HG03060 (cell line): Measurements from ENCODE around the gene NME3.

Source experiments
- ATAC-seq: cut with Tn5 transposase; IDR thresholded peaks from one replicate; pipeline ENCODE4 v1.9.1; 2021; ENCODE audit warnings: low read depth, moderate number of reproducible peaks; ENCODE audit not compliant: unreplicated experiment

The NME3 gene

GRCh38 chr16:1731603-1732002 lies 39.7 kb downstream of the NME3 start:
- ATAC-seq = no peak

DNA sequence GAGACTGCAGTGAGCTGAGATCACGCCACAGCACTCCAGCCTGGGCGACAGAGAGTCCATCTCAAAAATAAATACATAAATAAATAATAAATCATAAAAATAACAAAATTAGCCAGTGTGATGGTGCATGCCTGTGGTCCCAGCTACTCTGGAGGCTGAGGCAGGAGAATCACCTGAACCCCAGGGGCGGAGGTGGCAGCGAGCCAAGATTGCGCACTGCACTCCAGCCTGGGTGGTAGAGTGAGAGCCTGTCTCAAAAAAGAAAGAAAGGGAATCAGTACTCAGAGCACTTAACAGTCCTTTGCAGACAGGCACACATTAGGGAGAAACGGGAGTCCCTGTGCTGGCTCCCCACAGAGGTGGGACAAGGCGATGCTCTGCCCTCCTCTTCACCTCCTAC lies 40.3 kb downstream of the NME3 start:
- no peak for ATAC-seq

DNA sequence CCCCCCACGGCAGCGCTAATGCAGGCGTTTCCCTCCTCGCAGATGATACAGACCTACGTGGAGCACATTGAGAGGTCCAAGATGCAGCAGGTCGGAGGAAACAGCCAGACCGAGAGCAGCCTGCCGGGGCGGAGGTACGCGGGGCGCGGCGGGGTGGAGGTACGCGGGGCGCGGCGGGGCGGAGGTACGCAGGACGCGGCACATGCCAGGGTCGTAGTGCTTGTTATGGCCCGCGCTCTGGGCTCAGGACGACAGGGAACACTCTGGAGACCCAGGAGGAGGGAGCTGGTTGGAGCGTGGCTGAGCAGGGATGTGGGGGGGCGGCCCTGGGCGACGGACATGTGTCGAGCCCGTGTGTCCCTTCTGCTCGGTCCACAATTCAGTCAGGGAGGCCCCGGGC lies 41.9 kb downstream of the NME3 start:
- no peak for ATAC-seq

DNA sequence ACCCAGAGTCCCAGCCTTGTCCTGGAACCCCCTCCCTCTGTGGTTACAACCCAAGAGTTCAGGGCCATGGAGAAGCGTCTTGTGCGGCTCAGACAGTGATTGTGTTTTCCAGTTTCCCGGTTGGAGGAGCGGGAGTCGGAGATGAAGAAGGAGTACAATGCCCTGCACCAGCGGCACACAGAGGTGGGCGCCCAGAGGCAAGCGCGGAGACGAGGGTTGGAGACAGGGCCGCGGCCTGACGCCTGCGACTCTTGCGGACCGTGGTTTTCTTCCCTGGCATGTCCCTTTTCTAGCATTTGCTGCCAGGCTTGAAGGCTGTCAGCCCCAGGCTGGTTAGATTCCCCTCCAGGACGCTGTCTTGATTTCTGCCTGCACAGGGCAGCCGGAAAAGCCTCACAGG lies 42.3 kb downstream of the NME3 start:
- ATAC-seq = no peak

DNA sequence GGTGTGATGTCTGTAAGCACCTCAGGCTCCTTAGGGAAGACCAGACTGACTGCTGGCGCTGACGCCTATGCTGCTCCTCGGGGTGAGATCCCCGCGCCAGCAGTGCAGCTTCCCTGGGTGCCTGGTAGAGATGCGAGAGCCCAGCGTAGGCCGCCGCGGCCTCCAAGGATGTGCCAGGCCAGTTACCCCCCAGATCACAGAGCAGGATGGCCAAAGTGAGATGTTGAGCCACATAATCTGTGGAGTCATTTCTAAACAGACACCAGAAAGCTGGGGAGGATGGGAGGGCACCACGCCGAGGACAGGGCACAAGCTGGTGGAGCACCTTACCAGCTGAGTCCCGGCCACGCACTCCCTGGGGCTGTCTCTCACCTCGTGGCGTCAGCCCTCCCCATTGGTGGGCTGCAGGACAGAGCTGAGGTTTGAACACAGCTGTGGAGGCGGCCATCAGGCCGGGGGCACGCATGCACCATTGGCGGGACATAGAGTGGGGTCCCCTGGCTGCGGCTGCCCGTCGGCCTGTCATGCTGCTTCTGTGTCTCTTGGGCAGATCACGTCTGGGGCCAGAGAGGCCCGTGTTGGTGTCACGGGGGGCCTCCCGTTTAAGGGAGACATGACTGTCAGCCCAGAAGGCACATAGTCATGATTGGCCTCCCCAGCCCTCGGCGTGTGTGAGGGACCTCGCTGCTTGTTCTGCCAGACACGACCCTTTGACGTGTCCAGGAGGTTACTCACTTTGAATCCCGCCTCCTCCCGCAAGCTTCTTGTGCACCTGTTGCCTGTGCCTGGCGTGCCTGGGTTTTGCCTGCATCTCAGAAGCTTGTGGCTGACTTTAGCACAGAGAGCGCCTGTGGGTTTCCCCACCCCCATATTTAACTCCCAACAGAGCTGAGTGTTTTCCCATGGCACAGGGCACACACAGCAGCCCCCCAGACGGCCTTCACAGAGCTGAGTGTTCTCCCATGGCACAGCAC lies 43.4 kb downstream of the NME3 start:
- no peak for ATAC-seq

DNA sequence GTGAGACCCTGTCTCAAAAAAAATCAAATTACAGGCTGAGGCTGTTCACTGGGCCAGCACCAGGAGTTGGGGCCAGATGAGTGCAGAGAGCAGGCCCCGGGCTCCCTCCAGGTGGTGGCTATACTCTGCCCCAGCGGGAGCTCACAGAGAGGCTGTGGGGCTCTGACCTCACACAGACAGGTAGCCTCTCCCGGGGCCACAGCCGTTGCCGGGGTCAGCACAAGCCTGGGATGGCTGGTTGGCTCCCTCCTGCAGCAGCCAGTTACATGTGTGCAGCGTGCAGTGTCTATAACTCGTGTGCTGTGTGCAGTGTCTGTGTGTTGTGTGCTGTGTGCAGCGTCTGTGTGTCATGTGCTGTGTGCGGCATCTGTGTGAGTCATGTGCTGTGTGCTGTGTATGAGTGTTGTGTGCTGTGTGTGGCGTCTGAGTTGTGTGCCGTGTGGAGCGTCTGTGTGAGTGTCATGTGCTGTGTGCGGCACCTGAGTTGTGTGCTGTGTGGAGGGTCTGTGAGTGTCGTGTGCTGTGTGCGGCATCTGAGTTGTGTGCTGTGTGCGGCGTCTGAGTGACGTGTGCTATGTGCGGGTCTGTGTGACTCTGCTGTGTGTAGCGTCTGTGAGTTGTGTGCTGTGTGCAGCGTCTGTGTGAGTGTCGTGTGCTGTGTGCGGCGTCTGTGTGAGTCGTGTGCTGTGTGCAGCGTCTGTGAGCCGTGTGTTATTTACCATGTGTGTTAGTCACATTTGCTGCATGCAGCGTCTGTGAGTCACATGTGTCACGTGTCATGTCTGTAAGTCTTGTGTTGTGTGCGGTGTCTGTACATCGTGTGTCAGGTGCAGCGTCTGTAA lies 44.5 kb downstream of the NME3 start:
- ATAC-seq = no peak

DNA sequence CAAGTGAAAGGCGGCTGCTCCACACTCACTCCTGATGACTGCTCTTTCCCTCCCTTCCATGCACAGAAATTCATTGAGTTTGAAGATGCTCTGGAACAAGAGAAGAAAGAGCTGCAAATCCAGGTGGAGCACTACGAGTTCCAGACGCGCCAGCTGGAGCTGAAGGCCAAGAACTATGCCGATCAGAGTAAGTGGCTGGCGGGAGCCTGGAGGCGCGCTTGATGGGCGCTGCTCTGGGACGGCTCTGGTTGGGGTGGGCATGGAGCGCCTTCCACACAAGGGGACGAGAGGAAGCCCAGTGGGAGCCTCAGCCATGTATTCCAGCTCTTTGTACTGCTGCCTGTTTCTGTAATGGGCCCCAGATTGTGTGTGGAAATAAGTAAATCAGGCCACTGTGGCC lies 46.9 kb downstream of the NME3 start:
- no peak for ATAC-seq

- ATAC-seq = no peak
Measured at GRCh38 chr16:1723450-1724147, 47.7 kb downstream of the NME3 start.

DNA sequence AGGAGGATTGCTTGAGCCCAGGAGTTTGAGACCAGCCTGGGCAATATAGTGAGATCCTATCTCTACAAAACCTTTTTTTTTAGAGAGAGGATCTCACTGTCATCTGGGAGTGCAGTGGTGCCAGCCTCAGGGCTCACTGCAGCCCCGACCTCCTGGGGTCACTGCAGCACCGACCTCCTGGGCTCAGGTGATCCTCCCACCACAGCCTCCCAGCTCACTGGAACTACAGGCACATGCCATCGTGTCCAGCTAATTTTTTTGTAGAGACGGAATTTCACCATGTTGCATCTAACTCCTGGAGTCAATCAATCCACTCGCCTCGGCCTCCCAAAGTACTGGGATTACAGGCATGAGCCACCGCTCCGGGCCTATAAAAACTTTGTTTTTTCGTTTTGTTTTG lies 50.0 kb downstream of the NME3 start:
- ATAC-seq = no peak
